Measurements from ENCODE around the gene KCNK6. TPM values are rescaled to one million over a fixed set of nuclear protein-coding genes. Genes with fewer than 3 reads are reported as not detected.
"Not testable (repeated sequence)": the region's sequence is repeated elsewhere in the genome, so short reads cannot be mapped to it uniquely, and the experiment has no call there.

KCNK6 gene
- total RNA-seq, 1 donor from 2014 or later = 6.9 TPM

GRCh38 chr19:38321646-38322196, 2.1 kb downstream of the KCNK6 start:
- no peak for DNase-seq (ENCODE audit: low read depth in 2 of 2)

- DNase-seq (ENCODE audit: low read depth in 2 of 2) = no peak
These were observed 3.6 kb downstream of the KCNK6 start for GRCh38 chr19:38323291-38323690.

- DNase-seq (ENCODE audit: low read depth in 2 of 2) = no peak
These were observed 4.8 kb downstream of the KCNK6 start for GRCh38 chr19:38324431-38324830.

GRCh38 chr19:38326591-38326990, 6.9 kb downstream of the KCNK6 start:
- DNase-seq (ENCODE audit: low read depth in 2 of 2) = no peak

GRCh38 chr19:38329651-38330050, 10.0 kb downstream of the KCNK6 start:
- DNase-seq (ENCODE audit: low read depth in 2 of 2) = no peak

- DNase-seq (ENCODE audit: low read depth in 2 of 2) = no peak
These were observed 12.1 kb downstream of the KCNK6 start for GRCh38 chr19:38331728-38332127.

GRCh38 chr19:38333245-38333644, 13.6 kb downstream of the KCNK6 start:
- no peak for DNase-seq (ENCODE audit: low read depth in 2 of 2)

- peak in 1 of 2 donors; percentile 95 for DNase-seq (ENCODE audit: low read depth in 2 of 2)
These were observed 16.4 kb downstream of the KCNK6 start for GRCh38 chr19:38335949-38336637.

- peak in 1 of 2 donors; percentile 90 for DNase-seq (ENCODE audit: low read depth in 2 of 2)
These were observed 17.2 kb downstream of the KCNK6 start for GRCh38 chr19:38336638-38337359.

GRCh38 chr19:38337360-38337653, 17.7 kb downstream of the KCNK6 start:
- no peak for DNase-seq (ENCODE audit: low read depth in 2 of 2)

GRCh38 chr19:38339011-38339410, 19.4 kb downstream of the KCNK6 start:
- not testable (repeated sequence) for DNase-seq (ENCODE audit: low read depth in 2 of 2)

- no peak for DNase-seq (ENCODE audit: low read depth in 2 of 2)
These were observed 21.3 kb downstream of the KCNK6 start for GRCh38 chr19:38340927-38341326.

GRCh38 chr19:38346837-38347236, 27.2 kb downstream of the KCNK6 start:
- no peak for DNase-seq (ENCODE audit: low read depth in 2 of 2)

GRCh38 chr19:38350883-38351282, 31.2 kb downstream of the KCNK6 start:
- no peak for DNase-seq (ENCODE audit: low read depth in 2 of 2)

GRCh38 chr19:38351865-38352395, 32.3 kb downstream of the KCNK6 start:
- DNase-seq (ENCODE audit: low read depth in 2 of 2) = no peak

- DNase-seq (ENCODE audit: low read depth in 2 of 2) = no peak
These were observed 33.0 kb downstream of the KCNK6 start for GRCh38 chr19:38352611-38353010.

GRCh38 chr19:38355728-38356725, 36.4 kb downstream of the KCNK6 start:
- DNase-seq (ENCODE audit: low read depth in 2 of 2) = no peak

GRCh38 chr19:38358071-38358470, 38.4 kb downstream of the KCNK6 start:
- DNase-seq (ENCODE audit: low read depth in 2 of 2) = no peak

GRCh38 chr19:38359242-38360021, 39.8 kb downstream of the KCNK6 start:
- DNase-seq (ENCODE audit: low read depth in 2 of 2) = no peak

- DNase-seq (ENCODE audit: low read depth in 2 of 2) = no peak
These were observed 40.7 kb downstream of the KCNK6 start for GRCh38 chr19:38360351-38360750.
